SK-N-SH treated with all-trans-retinoic acid at 6 μM for 48 hours (cell line): ENCODE measurements around the gene CPLX4.

Experiments used
- ATAC-seq: fragments of 200-7000 bp; cut with Tn5 transposase; 3 replicates; pipeline ENCODE4 v1.9.1; 2020; ENCODE audit warnings: mild to moderate bottlenecking, moderate library complexity
- ARNTL ChIP-seq: fragments of 450-650 bp; formaldehyde crosslinking; IDR thresholded peaks from 2 replicates; pipeline ENCODE4 v1.5.0; 2020; ENCODE audit warnings: low read depth, mild to moderate bottlenecking, moderate library complexity, borderline replicate concordance
- CREB5 ChIP-seq: fragments of 250-450 bp; sonication (Bioruptor Pico); IDR thresholded peaks from 2 replicates; pipeline ENCODE4 v1.5.1; 2020; ENCODE audit warnings: low read depth, mild to moderate bottlenecking, moderate library complexity
- CSRNP3 ChIP-seq: fragments of 250-450 bp; sonication (Bioruptor Pico); IDR thresholded peaks from 2 replicates; pipeline ENCODE4 v1.5.1; 2021; ENCODE audit warnings: mild to moderate bottlenecking, moderate library complexity
- ESRRG ChIP-seq: fragments of 250-450 bp; sonication (Bioruptor Pico); IDR thresholded peaks from 2 replicates; pipeline ENCODE4 v1.6.1; 2021; ENCODE audit warnings: mild to moderate bottlenecking
- GLIS3 ChIP-seq: fragments of 250-450 bp; sonication (Bioruptor Pico); IDR thresholded peaks from 2 replicates; pipeline ENCODE4 v1.5.0; 2020; ENCODE audit warnings: mild to moderate bottlenecking, moderate library complexity
- ISL1 ChIP-seq: fragments of 250-450 bp; sonication (Bioruptor Pico); IDR thresholded peaks from 2 replicates; pipeline ENCODE4 v2.1.2; 2022; ENCODE audit warnings: mild to moderate bottlenecking, moderate library complexity
- OSR1 ChIP-seq: fragments of 250-450 bp; sonication (Bioruptor Pico); IDR thresholded peaks from 2 replicates; pipeline ENCODE4 v1.8.0; 2022; ENCODE audit warnings: moderate library complexity, mild to moderate bottlenecking, inconsistent platforms
- PATZ1 ChIP-seq: fragments of 250-450 bp; sonication (Bioruptor Pico); IDR thresholded peaks from 2 replicates; pipeline ENCODE4 v1.8.0; 2020; ENCODE audit warnings: mild to moderate bottlenecking, moderate library complexity, borderline replicate concordance
- POU6F1 ChIP-seq: fragments of 250-450 bp; sonication (Bioruptor Pico); IDR thresholded peaks from 2 replicates; pipeline ENCODE4 v1.8.0; 2021; ENCODE audit warnings: low read depth, mild to moderate bottlenecking, moderate library complexity, borderline replicate concordance
- PPARA ChIP-seq: fragments of 250-450 bp; sonication (Bioruptor Pico); IDR thresholded peaks from 2 replicates; pipeline ENCODE4 v1.5.0; 2020; ENCODE audit warnings: mild to moderate bottlenecking, borderline replicate concordance
- RARB ChIP-seq: fragments of 250-450 bp; sonication (Bioruptor Pico); IDR thresholded peaks from 2 replicates; pipeline ENCODE4 v1.8.0; 2021; ENCODE audit warnings: mild to moderate bottlenecking, moderate library complexity
- SNAI2 ChIP-seq: fragments of 250-450 bp; sonication (Bioruptor Pico); IDR thresholded peaks from 2 replicates; pipeline ENCODE4 v1.5.0; 2020; ENCODE audit warnings: mild to moderate bottlenecking, moderate library complexity
- TCF4 ChIP-seq: fragments of 250-450 bp; sonication (Bioruptor Pico); IDR thresholded peaks from 2 replicates; pipeline ENCODE4 v1.8.0; 2021; ENCODE audit warnings: mild to moderate bottlenecking, moderate library complexity, borderline replicate concordance
- ZC3H10 ChIP-seq: fragments of 250-450 bp; sonication (Bioruptor Pico); IDR thresholded peaks from 2 replicates; pipeline ENCODE4 v1.5.1; 2021; ENCODE audit warnings: mild to moderate bottlenecking, moderate library complexity
- ZFP3 ChIP-seq: fragments of 250-450 bp; sonication (Bioruptor Pico); IDR thresholded peaks from 2 replicates; pipeline ENCODE4 v1.5.0; 2020; ENCODE audit warnings: mild to moderate bottlenecking, moderate library complexity
- ZFP30 ChIP-seq: fragments of 450-650 bp; formaldehyde crosslinking; IDR thresholded peaks from 2 replicates; pipeline ENCODE4 v1.5.0; 2022; ENCODE audit warnings: mild to moderate bottlenecking, moderate library complexity
- ZNF8 ChIP-seq: fragments of 450-650 bp; formaldehyde crosslinking; IDR thresholded peaks from 2 replicates; pipeline ENCODE4 v1.5.0; 2020; ENCODE audit warnings: mild to moderate bottlenecking, moderate library complexity

CPLX4 gene

GRCh38 chr18:59318460-59319050 is at the start of gene CPLX4:
TSS of gene CPLX4 (minus strand) at chr18:59318649. CDS start at chr18:59318462, 187 bp downstream.
- ATAC-seq = no peak

GRCh38 chr18:59360381-59360780 is 41.9 kb upstream of the CPLX4 start:
- ATAC-seq = no peak
- TF ChIP-seq CSRNP3 (CRISPR knock-in tag) = no peak
- no peak for TF ChIP-seq TCF4 (CRISPR knock-in tag)
- no peak for TF ChIP-seq PPARA (CRISPR knock-in tag)
- no peak for TF ChIP-seq OSR1 (CRISPR knock-in tag)
- no peak for TF ChIP-seq SNAI2 (CRISPR knock-in tag)
- no peak for TF ChIP-seq ZFP3 (CRISPR knock-in tag)
- TF ChIP-seq ISL1 = no peak
- TF ChIP-seq POU6F1 = no peak
- TF ChIP-seq ZNF8 = no peak
- TF ChIP-seq CREB5 (CRISPR knock-in tag) = no peak
- TF ChIP-seq GLIS3 (CRISPR knock-in tag) = no peak
- no peak for TF ChIP-seq ZC3H10 (CRISPR knock-in tag)

More at GRCh38 chr18:59318460-59319050, at the start of gene CPLX4:
- TF ChIP-seq RARB (CRISPR knock-in tag) (no peak), PATZ1 (CRISPR knock-in tag) (no peak), ZC3H10 (CRISPR knock-in tag) (no peak), ZFP3 (CRISPR knock-in tag) (no peak), POU6F1 (no peak), GLIS3 (CRISPR knock-in tag) (no peak), ISL1 (no peak), TCF4 (CRISPR knock-in tag) (no peak), OSR1 (CRISPR knock-in tag) (no peak), PPARA (CRISPR knock-in tag) (no peak), ARNTL (CRISPR knock-in tag) (no peak), SNAI2 (CRISPR knock-in tag) (no peak), ZFP30 (CRISPR knock-in tag) (no peak)

GRCh38 chr18:59359576-59359952 is 41.1 kb upstream of the CPLX4 start:
- ATAC-seq = peak; percentile 6
- no peak for TF ChIP-seq GLIS3 (CRISPR knock-in tag)
- no peak for TF ChIP-seq ZNF8
- no peak for TF ChIP-seq OSR1 (CRISPR knock-in tag)
- TF ChIP-seq RARB (CRISPR knock-in tag) = no peak
- no peak for TF ChIP-seq POU6F1
- no peak for TF ChIP-seq SNAI2 (CRISPR knock-in tag)
- no peak for TF ChIP-seq ESRRG (CRISPR knock-in tag)
- no peak for TF ChIP-seq PATZ1 (CRISPR knock-in tag)
